Measurements from ENCODE around the gene MUTYH. TPM values are rescaled to one million over a fixed set of nuclear protein-coding genes. Genes with fewer than 3 reads are reported as not detected.

MUTYH gene
- total RNA-seq, 1 experiment from 2014 or later, result 65.7 TPM

- TF ChIP-seq TEAD4 (CRISPR knock-in tag; IDR thresholded peaks at IDR 0.05) (no peak), SOX15 (CRISPR knock-in tag; IDR thresholded peaks at IDR 0.05) (no peak), ETV6 (CRISPR knock-in tag; IDR thresholded peaks at IDR 0.05) (no peak)
Observed at GRCh38 chr1:45305231-45305630, 35.0 kb downstream of the MUTYH start (continued).

GRCh38 chr1:45304311-45305081, 35.7 kb downstream of the MUTYH start:
- no peak for ATAC-seq
- H3K9me3 Mint-ChIP-seq, result no peaks in the 10 kb centered on the region
- CTCF ChIA-PET, result interaction anchor here (0.6 to 11.1 kb wide), 10 partner anchors 16 to 289 kb away, joined by 3 to 317 read pairs (median 8); partner anchors contain the start of genes CCDC163, HECTD3, MMACHC and MUTYH
- H3K4me3 Mint-ChIP-seq, result peak overlapping the region; percentile 86
- no peak for DNase-seq (ENCODE audit: low spot score)
- TF ChIP-seq ZNF121 (CRISPR knock-in tag; IDR thresholded peaks at IDR 0.05) (peak; percentile 29; the same call in 1 of the 2 replicates), IRF2 (CRISPR knock-in tag; IDR thresholded peaks at IDR 0.05; ENCODE audit: borderline replicate concordance, low read depth) (no peak), FOXJ3 (CRISPR knock-in tag; IDR thresholded peaks at IDR 0.05; ENCODE audit: borderline replicate concordance) (no peak), ZNF423 (CRISPR knock-in tag; IDR thresholded peaks at IDR 0.05) (no peak), ATF1 (CRISPR knock-in tag; IDR thresholded peaks at IDR 0.05) (no peak), MXD4 (CRISPR knock-in tag; IDR thresholded peaks at IDR 0.05; ENCODE audit: borderline replicate concordance) (no peak), SOX15 (CRISPR knock-in tag; IDR thresholded peaks at IDR 0.05) (no peak), SMAD4 (CRISPR knock-in tag; IDR thresholded peaks at IDR 0.05) (no peak), AR (CRISPR knock-in tag; IDR thresholded peaks at IDR 0.05) (no peak), MAX (CRISPR knock-in tag; IDR thresholded peaks at IDR 0.05) (no peak), ZNF671 (CRISPR knock-in tag; IDR thresholded peaks at IDR 0.05) (no peak), MLX (CRISPR knock-in tag; IDR thresholded peaks at IDR 0.05) (no peak), ZSCAN18 (CRISPR knock-in tag; IDR thresholded peaks at IDR 0.05) (no peak), ZNF396 (CRISPR knock-in tag; IDR thresholded peaks at IDR 0.05; ENCODE audit: borderline replicate concordance) (no peak), RORB (CRISPR knock-in tag; IDR thresholded peaks at IDR 0.05) (no peak), ZNF263 (CRISPR knock-in tag; IDR thresholded peaks at IDR 0.05; ENCODE audit: low read depth) (0 out of 2 replicates have a peak, but pooled peaks have one; percentile 1), ZNF425 (CRISPR knock-in tag; conservative IDR thresholded peaks at IDR 0.05) (no peak)
- peak overlapping the region; percentile 95 for H3K27ac Mint-ChIP-seq
- peaks cover 53% of the 10 kb centered on the region for H3K4me1 Mint-ChIP-seq
- POLR2A ChIA-PET, result interaction anchor here (1.0 to 5.3 kb wide), 6 partner anchors 23 to 491 kb away, joined by 3 to 52 read pairs (median 9); partner anchors contain the start of genes HPDL, MUTYH, TOE1 and UROD
- no peaks in the 10 kb centered on the region for H3K27me3 Mint-ChIP-seq (ENCODE audit: low read depth)
- no peaks in the 10 kb centered on the region for H3K36me3 Mint-ChIP-seq

Measured in WTC11 (cell line).